NCI-H1694 treated with DMSO at 0.1 percent for 48 hours (cell line): ENCODE results near the gene HOXB4.

Experiments used
- DNase-seq: peaks from one replicate; lab custom pipeline; 2025; lab: John Stamatoyannopoulos, UW

HOXB4 gene

GRCh38 chr17:48589831-48590606, 11.9 kb upstream of the HOXB4 start, which contains the start of gene HOXB3:
Gene HOXB3, minus strand, starts transcription at chr17:48590241. Its CDS starts 37,767 bp downstream, at chr17:48552474.
- DNase-seq: no peak

- no peak for DNase-seq
These were observed 11.1 kb upstream of the HOXB4 start for GRCh38 chr17:48589060-48589830.

GRCh38 chr17:48588528-48588927, 10.4 kb upstream of the HOXB4 start:
- no peak for DNase-seq

GRCh38 chr17:48588074-48588415, 9.9 kb upstream of the HOXB4 start:
- no peak for DNase-seq

- no peak for DNase-seq
These were observed 9.3 kb upstream of the HOXB4 start for GRCh38 chr17:48587276-48588073.

GRCh38 chr17:48586355-48587258, 8.5 kb upstream of the HOXB4 start:
- no peak for DNase-seq

- no peak for DNase-seq
These were observed 6.1 kb upstream of the HOXB4 start for GRCh38 chr17:48584223-48584741.

- DNase-seq: no peak
These were observed 5.6 kb upstream of the HOXB4 start for GRCh38 chr17:48583708-48584222.

GRCh38 chr17:48582750-48583069, 4.6 kb upstream of the HOXB4 start:
- DNase-seq: no peak

GRCh38 chr17:48579760-48580554, 1.8 kb upstream of the HOXB4 start:
- DNase-seq: no peak

GRCh38 chr17:48579471-48579759, 1.3 kb upstream of the HOXB4 start:
- no peak for DNase-seq

- peak; percentile 36 for DNase-seq
These were observed 693 bp upstream of the HOXB4 start for GRCh38 chr17:48578616-48579470.

GRCh38 chr17:48577330-48577945, 712 bp downstream of the HOXB4 start:
- no peak for DNase-seq

GRCh38 chr17:48576479-48577309, 1.5 kb downstream of the HOXB4 start:
- no peak for DNase-seq

GRCh38 chr17:48575673-48576478, 2.3 kb downstream of the HOXB4 start:
- no peak for DNase-seq

GRCh38 chr17:48575066-48575582, 3.0 kb downstream of the HOXB4 start:
- DNase-seq: no peak

GRCh38 chr17:48574505-48575065, 3.6 kb downstream of the HOXB4 start:
- no peak for DNase-seq
